ENCODE results near the gene TFR2. TPM values are rescaled to one million over a fixed set of nuclear protein-coding genes. Genes with fewer than 3 reads are reported as not detected.

Gene TFR2
- total RNA-seq, 1 experiment from 2014 or later: 5.7 TPM

DNA sequence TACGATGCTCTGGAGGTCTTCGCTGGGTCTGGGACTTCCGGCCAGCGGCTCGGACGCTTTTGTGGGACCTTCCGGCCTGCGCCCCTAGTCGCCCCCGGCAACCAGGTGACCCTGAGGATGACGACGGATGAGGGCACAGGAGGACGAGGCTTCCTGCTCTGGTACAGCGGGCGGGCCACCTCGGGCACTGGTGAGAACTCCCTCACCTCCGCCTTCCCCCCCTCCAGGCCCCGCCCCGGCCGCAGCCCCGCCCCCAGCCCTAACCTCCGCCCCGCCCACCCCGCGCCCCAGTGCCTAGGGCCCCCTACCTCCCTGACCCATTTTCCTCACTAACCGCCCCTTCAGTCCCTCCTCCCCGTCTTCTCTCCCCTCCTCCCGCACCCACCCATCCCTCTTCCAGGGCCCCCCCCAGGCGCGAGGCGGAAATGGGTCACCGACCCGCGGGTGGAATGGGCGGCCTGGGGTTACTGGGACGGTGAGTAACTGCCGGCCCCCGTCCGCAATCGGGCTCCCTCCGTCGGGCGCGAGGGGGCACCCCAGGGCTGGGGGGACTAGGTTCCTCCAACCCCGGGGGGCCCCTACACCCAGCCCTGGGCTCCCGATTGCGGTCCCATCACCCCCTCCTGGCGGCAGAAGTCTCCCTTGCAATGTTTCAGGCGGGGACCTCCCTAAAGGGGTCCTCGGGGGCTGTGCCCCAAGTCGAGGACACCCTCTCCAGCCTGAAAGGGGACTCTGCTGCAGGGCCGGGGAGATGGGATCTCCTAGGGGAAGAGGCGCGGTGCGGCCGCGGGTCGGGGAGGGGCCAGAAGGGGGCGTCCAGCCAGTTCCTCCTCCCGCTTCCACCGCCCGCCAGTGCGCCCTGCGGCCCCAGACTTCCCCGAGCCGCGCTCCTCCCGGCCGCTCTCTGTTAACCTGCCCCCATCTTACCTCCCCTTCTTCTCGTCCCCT is 37.0 kb downstream of the TFR2 start:
- Mint-ChIP-seq H3K27me3 (ENCODE audit: low read depth) (peaks cover 13% of the 10 kb centered on the region), H3K4me3 (peak overlapping the region; percentile 87), H3K27ac (peak overlapping the region; percentile 96), H3K4me1 (peaks cover 43% of the 10 kb centered on the region), H3K9me3 (no peaks in the 10 kb centered on the region), H3K36me3 (peaks cover 8% of the 10 kb centered on the region)
- DNase-seq (ENCODE audit: low spot score) (peak; percentile 90), ATAC-seq (peak; percentile 71)
- ChIA-PET CTCF (interaction anchor here (0.6 to 5.8 kb wide), 22 partner anchors 8 to 125 kb away, joined by 3 to 67 read pairs (median 4); partner anchors contain the start of genes FBXO24, GIGYF1, LRCH4 and MOSPD3), POLR2A (interaction anchor here (0.5 to 3.0 kb wide), 10 partner anchors 8 to 1133 kb away, joined by 3 to 60 read pairs (median 6); partner anchors contain the start of genes FBXO24, LRCH4, MOSPD3 and POP7)
- TF ChIP-seq EMX1 (CRISPR knock-in tag; IDR thresholded peaks at IDR 0.05) (no peak), ZNF423 (CRISPR knock-in tag; IDR thresholded peaks at IDR 0.05) (peak; percentile 88), ZNF416 (CRISPR knock-in tag; IDR thresholded peaks at IDR 0.05) (0 out of 2 replicates have a peak, but pooled peaks have one; percentile 48), FOXP1 (CRISPR knock-in tag; IDR thresholded peaks at IDR 0.05; ENCODE audit: borderline replicate concordance) (no peak), ETV6 (CRISPR knock-in tag; IDR thresholded peaks at IDR 0.05) (no peak), NR2C2 (CRISPR knock-in tag; IDR thresholded peaks at IDR 0.05) (no peak), TEAD1 (CRISPR knock-in tag; IDR thresholded peaks at IDR 0.05) (0 out of 2 replicates have a peak, but pooled peaks have one; percentile 28), HMGA2 (CRISPR knock-in tag; IDR thresholded peaks at IDR 0.05) (no peak), ZNF317 (CRISPR knock-in tag; IDR thresholded peaks at IDR 0.05; ENCODE audit: borderline replicate concordance, low read depth) (no peak), IRF2 (CRISPR knock-in tag; IDR thresholded peaks at IDR 0.05; ENCODE audit: borderline replicate concordance, low read depth) (no peak), SP1 (CRISPR knock-in tag; conservative IDR thresholded peaks at IDR 0.05) (peak; percentile 26; the same call in 1 of the 2 replicates)
- TF ChIP-seq, protein P1, sequence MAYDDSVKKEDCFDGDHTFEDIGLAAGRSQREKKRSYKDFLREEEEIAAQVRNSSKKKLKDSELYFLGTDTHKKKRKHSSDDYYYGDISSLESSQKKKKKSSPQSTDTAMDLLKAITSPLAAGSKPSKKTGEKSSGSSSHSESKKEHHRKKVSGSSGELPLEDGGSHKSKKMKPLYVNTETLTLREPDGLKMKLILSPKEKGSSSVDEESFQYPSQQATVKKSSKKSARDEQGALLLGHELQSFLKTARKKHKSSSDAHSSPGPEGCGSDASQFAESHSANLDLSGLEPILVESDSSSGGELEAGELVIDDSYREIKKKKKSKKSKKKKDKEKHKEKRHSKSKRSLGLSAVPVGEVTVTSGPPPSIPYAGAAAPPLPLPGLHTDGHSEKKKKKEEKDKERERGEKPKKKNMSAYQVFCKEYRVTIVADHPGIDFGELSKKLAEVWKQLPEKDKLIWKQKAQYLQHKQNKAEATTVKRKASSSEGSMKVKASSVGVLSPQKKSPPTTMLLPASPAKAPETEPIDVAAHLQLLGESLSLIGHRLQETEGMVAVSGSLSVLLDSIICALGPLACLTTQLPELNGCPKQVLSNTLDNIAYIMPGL (CRISPR knock-in tag; IDR thresholded peaks at IDR 0.05): peak; percentile 82
- TF ChIP-seq, protein P2, sequence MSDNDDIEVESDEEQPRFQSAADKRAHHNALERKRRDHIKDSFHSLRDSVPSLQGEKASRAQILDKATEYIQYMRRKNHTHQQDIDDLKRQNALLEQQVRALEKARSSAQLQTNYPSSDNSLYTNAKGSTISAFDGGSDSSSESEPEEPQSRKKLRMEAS (CRISPR knock-in tag; IDR thresholded peaks at IDR 0.05): peak; percentile 75
- TF ChIP-seq, protein P3, sequence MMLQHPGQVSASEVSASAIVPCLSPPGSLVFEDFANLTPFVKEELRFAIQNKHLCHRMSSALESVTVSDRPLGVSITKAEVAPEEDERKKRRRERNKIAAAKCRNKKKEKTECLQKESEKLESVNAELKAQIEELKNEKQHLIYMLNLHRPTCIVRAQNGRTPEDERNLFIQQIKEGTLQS (CRISPR knock-in tag; conservative IDR thresholded peaks at IDR 0.05): no peak
- TF ChIP-seq, protein P4, sequence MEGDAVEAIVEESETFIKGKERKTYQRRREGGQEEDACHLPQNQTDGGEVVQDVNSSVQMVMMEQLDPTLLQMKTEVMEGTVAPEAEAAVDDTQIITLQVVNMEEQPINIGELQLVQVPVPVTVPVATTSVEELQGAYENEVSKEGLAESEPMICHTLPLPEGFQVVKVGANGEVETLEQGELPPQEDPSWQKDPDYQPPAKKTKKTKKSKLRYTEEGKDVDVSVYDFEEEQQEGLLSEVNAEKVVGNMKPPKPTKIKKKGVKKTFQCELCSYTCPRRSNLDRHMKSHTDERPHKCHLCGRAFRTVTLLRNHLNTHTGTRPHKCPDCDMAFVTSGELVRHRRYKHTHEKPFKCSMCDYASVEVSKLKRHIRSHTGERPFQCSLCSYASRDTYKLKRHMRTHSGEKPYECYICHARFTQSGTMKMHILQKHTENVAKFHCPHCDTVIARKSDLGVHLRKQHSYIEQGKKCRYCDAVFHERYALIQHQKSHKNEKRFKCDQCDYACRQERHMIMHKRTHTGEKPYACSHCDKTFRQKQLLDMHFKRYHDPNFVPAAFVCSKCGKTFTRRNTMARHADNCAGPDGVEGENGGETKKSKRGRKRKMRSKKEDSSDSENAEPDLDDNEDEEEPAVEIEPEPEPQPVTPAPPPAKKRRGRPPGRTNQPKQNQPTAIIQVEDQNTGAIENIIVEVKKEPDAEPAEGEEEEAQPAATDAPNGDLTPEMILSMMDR (IDR thresholded peaks at IDR 0.05): peak; percentile 48; the same call in 1 of the 2 replicates
- TF ChIP-seq, protein P5, sequence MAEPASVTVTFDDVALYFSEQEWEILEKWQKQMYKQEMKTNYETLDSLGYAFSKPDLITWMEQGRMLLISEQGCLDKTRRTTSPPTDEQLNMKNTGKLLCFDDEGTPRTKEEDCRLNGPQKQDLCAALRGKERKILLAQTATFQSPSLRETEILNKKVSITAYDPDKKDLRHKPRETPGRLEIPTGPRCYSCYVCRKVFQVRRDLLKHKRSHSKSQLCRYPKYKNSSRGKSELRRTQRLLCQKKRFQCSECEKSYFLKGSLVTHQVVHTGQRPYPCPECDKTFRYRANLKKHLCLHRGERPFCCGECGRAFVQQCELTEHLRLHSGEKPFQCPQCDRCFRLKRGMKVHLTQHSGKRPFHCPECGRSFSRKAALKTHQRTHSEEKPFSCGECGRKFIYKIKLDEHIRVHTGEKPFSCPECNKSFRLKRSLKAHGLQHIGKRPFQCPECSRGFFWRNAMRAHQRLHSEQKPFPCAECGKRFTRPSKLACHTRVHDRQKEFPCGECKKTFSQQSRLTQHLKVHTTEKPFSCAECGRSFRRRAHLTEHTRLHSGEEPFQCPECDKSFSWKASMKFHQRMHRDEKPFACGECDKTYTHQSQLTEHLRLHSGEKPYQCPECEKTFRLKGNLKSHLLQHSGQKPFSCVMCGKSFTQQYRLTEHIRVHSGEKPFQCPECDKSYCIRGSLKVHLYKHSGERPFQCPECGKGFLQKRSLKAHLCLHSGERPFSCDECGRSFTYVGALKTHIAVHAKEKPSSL (CRISPR knock-in tag; conservative IDR thresholded peaks at IDR 0.05): no peak
- TF ChIP-seq, protein P6, sequence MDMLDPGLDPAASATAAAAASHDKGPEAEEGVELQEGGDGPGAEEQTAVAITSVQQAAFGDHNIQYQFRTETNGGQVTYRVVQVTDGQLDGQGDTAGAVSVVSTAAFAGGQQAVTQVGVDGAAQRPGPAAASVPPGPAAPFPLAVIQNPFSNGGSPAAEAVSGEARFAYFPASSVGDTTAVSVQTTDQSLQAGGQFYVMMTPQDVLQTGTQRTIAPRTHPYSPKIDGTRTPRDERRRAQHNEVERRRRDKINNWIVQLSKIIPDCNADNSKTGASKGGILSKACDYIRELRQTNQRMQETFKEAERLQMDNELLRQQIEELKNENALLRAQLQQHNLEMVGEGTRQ (CRISPR knock-in tag; IDR thresholded peaks at IDR 0.05): peak; percentile 41; the same call in 1 of the 2 replicates
- TF ChIP-seq, protein P7, sequence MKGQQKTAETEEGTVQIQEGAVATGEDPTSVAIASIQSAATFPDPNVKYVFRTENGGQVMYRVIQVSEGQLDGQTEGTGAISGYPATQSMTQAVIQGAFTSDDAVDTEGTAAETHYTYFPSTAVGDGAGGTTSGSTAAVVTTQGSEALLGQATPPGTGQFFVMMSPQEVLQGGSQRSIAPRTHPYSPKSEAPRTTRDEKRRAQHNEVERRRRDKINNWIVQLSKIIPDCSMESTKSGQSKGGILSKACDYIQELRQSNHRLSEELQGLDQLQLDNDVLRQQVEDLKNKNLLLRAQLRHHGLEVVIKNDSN (CRISPR knock-in tag; IDR thresholded peaks at IDR 0.05): peak; percentile 54; the same call in 1 of the 2 replicates
- TF ChIP-seq, protein P8, sequence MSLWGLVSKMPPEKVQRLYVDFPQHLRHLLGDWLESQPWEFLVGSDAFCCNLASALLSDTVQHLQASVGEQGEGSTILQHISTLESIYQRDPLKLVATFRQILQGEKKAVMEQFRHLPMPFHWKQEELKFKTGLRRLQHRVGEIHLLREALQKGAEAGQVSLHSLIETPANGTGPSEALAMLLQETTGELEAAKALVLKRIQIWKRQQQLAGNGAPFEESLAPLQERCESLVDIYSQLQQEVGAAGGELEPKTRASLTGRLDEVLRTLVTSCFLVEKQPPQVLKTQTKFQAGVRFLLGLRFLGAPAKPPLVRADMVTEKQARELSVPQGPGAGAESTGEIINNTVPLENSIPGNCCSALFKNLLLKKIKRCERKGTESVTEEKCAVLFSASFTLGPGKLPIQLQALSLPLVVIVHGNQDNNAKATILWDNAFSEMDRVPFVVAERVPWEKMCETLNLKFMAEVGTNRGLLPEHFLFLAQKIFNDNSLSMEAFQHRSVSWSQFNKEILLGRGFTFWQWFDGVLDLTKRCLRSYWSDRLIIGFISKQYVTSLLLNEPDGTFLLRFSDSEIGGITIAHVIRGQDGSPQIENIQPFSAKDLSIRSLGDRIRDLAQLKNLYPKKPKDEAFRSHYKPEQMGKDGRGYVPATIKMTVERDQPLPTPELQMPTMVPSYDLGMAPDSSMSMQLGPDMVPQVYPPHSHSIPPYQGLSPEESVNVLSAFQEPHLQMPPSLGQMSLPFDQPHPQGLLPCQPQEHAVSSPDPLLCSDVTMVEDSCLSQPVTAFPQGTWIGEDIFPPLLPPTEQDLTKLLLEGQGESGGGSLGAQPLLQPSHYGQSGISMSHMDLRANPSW (CRISPR knock-in tag; conservative IDR thresholded peaks at IDR 0.05; ENCODE audit: low read depth): no peak
- TF ChIP-seq, protein P9, sequence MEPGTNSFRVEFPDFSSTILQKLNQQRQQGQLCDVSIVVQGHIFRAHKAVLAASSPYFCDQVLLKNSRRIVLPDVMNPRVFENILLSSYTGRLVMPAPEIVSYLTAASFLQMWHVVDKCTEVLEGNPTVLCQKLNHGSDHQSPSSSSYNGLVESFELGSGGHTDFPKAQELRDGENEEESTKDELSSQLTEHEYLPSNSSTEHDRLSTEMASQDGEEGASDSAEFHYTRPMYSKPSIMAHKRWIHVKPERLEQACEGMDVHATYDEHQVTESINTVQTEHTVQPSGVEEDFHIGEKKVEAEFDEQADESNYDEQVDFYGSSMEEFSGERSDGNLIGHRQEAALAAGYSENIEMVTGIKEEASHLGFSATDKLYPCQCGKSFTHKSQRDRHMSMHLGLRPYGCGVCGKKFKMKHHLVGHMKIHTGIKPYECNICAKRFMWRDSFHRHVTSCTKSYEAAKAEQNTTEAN (CRISPR knock-in tag; IDR thresholded peaks at IDR 0.05): no peak
